ENCODE results near the gene MLEC. TPM values are rescaled to one million over a fixed set of nuclear protein-coding genes. Genes with fewer than 3 reads are reported as not detected.

The MLEC gene
- total and polyA plus RNA-seq, 3 donors from 2014 or later: 93.2 to 130 (median 104) TPM

DNA sequence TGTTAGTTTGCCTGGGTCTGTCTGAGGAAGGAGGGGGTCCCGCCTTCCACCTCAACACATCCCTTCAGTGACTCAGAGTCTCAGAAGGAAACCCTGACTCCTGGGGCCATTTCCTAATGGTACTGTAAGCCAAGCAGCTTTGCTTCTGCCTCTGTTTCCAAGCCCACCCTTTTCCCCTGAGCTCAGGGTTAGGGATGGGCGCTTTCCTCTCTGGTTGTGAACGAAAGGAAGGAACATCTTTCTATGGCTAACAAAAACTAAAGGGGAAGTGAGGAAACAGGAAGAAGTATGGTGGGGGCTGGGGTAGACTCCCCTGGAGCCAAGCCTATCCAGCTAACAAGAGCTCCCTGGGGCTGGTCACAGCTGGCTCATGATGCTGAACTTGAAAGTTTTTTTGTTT, 11.7 kb downstream of the MLEC start:
- no peak for DNase-seq
- no peak for TF ChIP-seq POLR2A (IDR thresholded peaks at IDR 0.05)
- TF ChIP-seq, protein P1, sequence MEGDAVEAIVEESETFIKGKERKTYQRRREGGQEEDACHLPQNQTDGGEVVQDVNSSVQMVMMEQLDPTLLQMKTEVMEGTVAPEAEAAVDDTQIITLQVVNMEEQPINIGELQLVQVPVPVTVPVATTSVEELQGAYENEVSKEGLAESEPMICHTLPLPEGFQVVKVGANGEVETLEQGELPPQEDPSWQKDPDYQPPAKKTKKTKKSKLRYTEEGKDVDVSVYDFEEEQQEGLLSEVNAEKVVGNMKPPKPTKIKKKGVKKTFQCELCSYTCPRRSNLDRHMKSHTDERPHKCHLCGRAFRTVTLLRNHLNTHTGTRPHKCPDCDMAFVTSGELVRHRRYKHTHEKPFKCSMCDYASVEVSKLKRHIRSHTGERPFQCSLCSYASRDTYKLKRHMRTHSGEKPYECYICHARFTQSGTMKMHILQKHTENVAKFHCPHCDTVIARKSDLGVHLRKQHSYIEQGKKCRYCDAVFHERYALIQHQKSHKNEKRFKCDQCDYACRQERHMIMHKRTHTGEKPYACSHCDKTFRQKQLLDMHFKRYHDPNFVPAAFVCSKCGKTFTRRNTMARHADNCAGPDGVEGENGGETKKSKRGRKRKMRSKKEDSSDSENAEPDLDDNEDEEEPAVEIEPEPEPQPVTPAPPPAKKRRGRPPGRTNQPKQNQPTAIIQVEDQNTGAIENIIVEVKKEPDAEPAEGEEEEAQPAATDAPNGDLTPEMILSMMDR (IDR thresholded peaks at IDR 0.05): no peak
- H3K9me3 ChIP-seq: no peaks in the 10 kb centered on the region
- no peak overlapping the region for H3K4me3 ChIP-seq
- H3K27ac ChIP-seq: peak overlapping the region; percentile 4 to 57
- peaks cover 24% of the 10 kb centered on the region for H3K4me1 ChIP-seq
- no peaks in the 10 kb centered on the region for H3K27me3 ChIP-seq
- intact Hi-C loops (cut with DNase I; ENCODE audit: low total_unique reads): no loop called here
- 87 to 88% methylated on average over 3 of the region's 3 CpGs for WGBS, 2 donors
- no peaks in the 10 kb centered on the region for H3K36me3 ChIP-seq (ENCODE audit: low read depth, missing control alignments)

DNA sequence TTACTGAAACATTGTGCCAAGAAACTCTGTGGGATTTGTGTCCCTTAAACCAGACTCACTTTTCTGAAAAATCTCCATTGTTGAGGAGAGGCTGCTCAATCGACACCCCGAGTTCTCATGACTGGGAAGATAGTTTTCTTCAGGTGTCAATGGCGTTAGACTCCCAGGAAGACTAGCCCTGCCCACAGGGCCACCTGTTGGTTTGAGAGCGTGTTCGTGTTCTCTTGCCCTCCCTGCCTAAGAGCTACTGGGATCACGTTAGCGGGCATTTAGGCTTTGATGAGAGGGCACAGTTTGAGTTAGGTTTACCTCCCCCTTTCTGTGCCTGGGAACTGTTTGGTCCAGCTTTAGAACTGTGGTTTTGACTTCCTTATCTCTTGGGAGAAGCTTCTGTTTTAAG, 12.6 kb downstream of the MLEC start:
- no peaks in the 10 kb centered on the region for H3K9me3 ChIP-seq
- intact Hi-C loops (cut with DNase I; ENCODE audit: low total_unique reads): no loop called here
- no peak overlapping the region for H3K4me3 ChIP-seq
- 77 to 88% methylated on average over 7 of the region's 7 CpGs for WGBS, 2 donors
- TF ChIP-seq, protein P1 (IDR thresholded peaks at IDR 0.05): no peak
- no peak for TF ChIP-seq POLR2A (IDR thresholded peaks at IDR 0.05)
- peaks cover 24% of the 10 kb centered on the region for H3K4me1 ChIP-seq
- no peaks in the 10 kb centered on the region for H3K27me3 ChIP-seq
- DNase-seq: no peak
- no peaks in the 10 kb centered on the region for H3K36me3 ChIP-seq (ENCODE audit: low read depth, missing control alignments)
- peak overlapping the region in 1 of 2 donors; percentile 62 for H3K27ac ChIP-seq

DNA sequence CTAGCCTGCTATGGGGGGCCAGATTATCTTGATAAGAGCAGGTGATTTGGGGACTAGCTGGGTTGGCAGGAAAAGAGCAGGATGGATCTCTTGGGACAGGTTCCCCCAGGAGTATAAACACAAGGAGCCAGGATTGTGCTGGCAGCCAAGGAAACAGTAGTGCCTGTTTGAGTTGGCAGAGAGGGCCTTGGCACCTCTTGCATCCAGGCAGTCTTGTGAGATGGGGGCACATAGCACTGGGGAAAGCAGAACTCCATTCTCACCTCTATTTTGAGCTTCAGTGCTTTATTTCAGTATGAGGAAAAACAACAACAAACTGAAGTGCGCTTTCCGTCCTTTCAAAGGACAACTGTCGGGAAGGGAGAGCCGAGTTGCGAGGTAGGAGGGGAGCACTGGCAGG, 13.9 kb downstream of the MLEC start:
- H3K36me3 ChIP-seq (ENCODE audit: low read depth, missing control alignments): no peaks in the 10 kb centered on the region
- intact Hi-C loops (cut with DNase I; ENCODE audit: low total_unique reads): no loop called here
- H3K27me3 ChIP-seq: no peaks in the 10 kb centered on the region
- no peak for TF ChIP-seq POLR2A (IDR thresholded peaks at IDR 0.05)
- TF ChIP-seq, protein P1 (IDR thresholded peaks at IDR 0.05): no peak
- DNase-seq: no peak
- no peak overlapping the region for H3K27ac ChIP-seq
- no peak overlapping the region for H3K4me3 ChIP-seq
- H3K9me3 ChIP-seq: no peaks in the 10 kb centered on the region
- 97% methylated on average over 5 of the region's 5 CpGs for WGBS, 2 donors
- peaks cover 24% of the 10 kb centered on the region for H3K4me1 ChIP-seq

DNA sequence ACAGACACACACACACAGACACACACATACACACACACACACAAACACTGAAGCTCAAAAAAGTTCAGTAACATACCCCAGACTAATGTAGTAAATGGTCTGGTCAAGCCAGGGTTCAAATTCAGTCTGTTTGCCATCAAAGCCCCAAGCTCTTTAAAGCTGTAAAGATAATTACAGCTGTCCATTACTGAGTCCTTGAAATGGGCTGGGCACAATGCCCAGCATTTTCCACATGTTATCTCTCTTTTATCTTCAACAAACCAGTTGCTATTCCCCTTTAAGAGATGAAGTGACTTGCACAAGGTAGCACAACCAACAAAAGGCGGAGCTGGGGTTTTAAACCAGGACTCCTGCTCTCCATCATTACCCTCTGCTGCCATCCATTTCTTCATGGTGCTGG, 15.7 kb downstream of the MLEC start:
- Histone ChIP-seq H3K27me3 (no peaks in the 10 kb centered on the region), H3K27ac (peak overlapping the region in 1 of 2 donors; percentile 71), H3K4me3 (no peak overlapping the region), H3K4me1 (peaks cover 24% of the 10 kb centered on the region), H3K9me3 (no peaks in the 10 kb centered on the region), H3K36me3 (ENCODE audit: low read depth, missing control alignments) (no peaks in the 10 kb centered on the region)
- no peak for TF ChIP-seq POLR2A (IDR thresholded peaks at IDR 0.05)
- TF ChIP-seq, protein P1 (IDR thresholded peaks at IDR 0.05): no peak
- intact Hi-C loops (cut with DNase I; ENCODE audit: low total_unique reads): no loop called here
- 89 to 91% methylated on average over 1 of the region's 1 CpG for WGBS, 2 donors
- DNase-seq: no peak

DNA sequence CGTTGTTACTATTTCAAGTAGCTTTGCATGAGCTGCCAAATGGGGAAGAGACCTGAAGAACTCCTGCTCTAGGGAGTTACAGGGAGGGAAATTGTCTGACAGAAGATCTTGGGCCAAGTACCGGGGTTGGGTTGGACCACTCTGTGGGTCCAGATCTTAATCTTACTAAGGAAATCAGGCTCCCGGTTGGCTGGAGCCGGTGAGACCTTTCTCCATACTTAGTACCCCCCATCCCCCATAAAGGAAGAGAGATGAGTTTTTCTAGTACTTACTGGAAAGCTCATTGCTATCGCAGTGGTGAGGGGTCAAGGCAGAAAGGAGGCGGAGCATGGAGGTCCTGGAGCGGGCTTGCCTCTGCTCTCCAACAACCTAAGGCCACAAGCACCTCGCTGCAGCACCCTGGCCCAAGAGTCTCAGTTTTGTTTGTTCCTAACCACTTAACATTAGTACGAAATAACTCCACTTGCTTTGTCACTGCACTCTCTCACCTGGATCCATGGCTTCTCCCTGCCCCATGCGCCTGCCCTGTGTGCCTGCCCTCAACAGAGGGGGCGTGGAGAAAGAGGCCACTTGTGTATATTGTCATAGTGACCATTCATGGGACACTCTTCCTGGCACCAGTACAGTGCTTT, 16.5 kb downstream of the MLEC start:
- 59 to 69% methylated on average over 11 of the region's 11 CpGs for WGBS, 2 donors

More for the DNA sequence above, 16.5 kb downstream of the MLEC start:
- no peaks in the 10 kb centered on the region for H3K36me3 ChIP-seq (ENCODE audit: low read depth, missing control alignments)
- no peak for DNase-seq
- no peaks in the 10 kb centered on the region for H3K9me3 ChIP-seq
- H3K4me1 ChIP-seq: peaks cover 24% of the 10 kb centered on the region
- intact Hi-C loops (cut with DNase I; ENCODE audit: low total_unique reads): no loop called here
- H3K27ac ChIP-seq: peak overlapping the region; percentile 55 to 71
- TF ChIP-seq, protein P1 (IDR thresholded peaks at IDR 0.05): no peak
- TF ChIP-seq POLR2A (IDR thresholded peaks at IDR 0.05): no peak
- no peaks in the 10 kb centered on the region for H3K27me3 ChIP-seq
- no peak overlapping the region for H3K4me3 ChIP-seq
